ENCODE measurements around the gene S100A7A. TPM values are rescaled to one million over a fixed set of nuclear protein-coding genes. Genes with fewer than 3 reads are reported as not detected.
"Not testable (repeated sequence)": the region's sequence is repeated elsewhere in the genome, so short reads cannot be mapped to it uniquely, and the experiment has no call there.

S100A7A gene
- total and polyA plus RNA-seq, 4 donors = not detected

- ATAC-seq (ENCODE audit: insufficient read depth, low FRiP score) = no peak
- no peaks in the 10 kb centered on the region for H3K27me3 ChIP-seq (ENCODE audit: control insufficient read depth in 3 of 3, insufficient read depth in 3 of 3, low read length in 2 of 3)
- no peak for DNase-seq
- H3K4me1 ChIP-seq (ENCODE audit: control insufficient read depth in 5 of 5, insufficient read depth in 5 of 5, low read length in 5 of 5) = no peaks in the 10 kb centered on the region
- H3K9me3 ChIP-seq (ENCODE audit: control insufficient read depth in 4 of 4, insufficient read depth in 3 of 4, low read length in 3 of 4) = peaks cover 0 to 8% (median 0%) of the 10 kb centered on the region in 4 donors
- H3K36me3 ChIP-seq (ENCODE audit: control insufficient read depth in 4 of 4, insufficient read depth in 4 of 4, low read length in 4 of 4) = no peaks in the 10 kb centered on the region
- no peak overlapping the region for H3K4me3 ChIP-seq
- 66 to 81% methylated on average over 5 of the region's 5 CpGs for WGBS, 2 donors
- H3K9ac ChIP-seq (ENCODE audit: insufficient read depth in 1 of 2, low read length in 2 of 2) = no peak overlapping the region
- H3K27ac ChIP-seq (ENCODE audit: low read depth in 1 of 2, low read length in 1 of 2) = no peak overlapping the region
- TF ChIP-seq CTCF (IDR thresholded peaks at IDR 0.05; ENCODE audit: control extremely low read depth, extremely low read depth) = no peak
Observed at GRCh38 chr1:153444078-153444477, 27.8 kb downstream of the S100A7A start.

- ATAC-seq (ENCODE audit: insufficient read depth, low FRiP score) = no peak
Observed at GRCh38 chr1:153447498-153448170, 31.3 kb downstream of the S100A7A start.

GRCh38 chr1:153448851-153449250 is 32.5 kb downstream of the S100A7A start:
- H3K27ac ChIP-seq (ENCODE audit: low read depth in 1 of 2, low read length in 1 of 2); H3K9me3 ChIP-seq (ENCODE audit: control insufficient read depth in 4 of 4, insufficient read depth in 3 of 4, low read length in 3 of 4); H3K36me3 ChIP-seq (ENCODE audit: control insufficient read depth in 4 of 4, insufficient read depth in 4 of 4, low read length in 4 of 4); H3K9ac ChIP-seq (ENCODE audit: insufficient read depth in 1 of 2, low read length in 2 of 2); DNase-seq; H3K4me1 ChIP-seq (ENCODE audit: control insufficient read depth in 5 of 5, insufficient read depth in 5 of 5, low read length in 5 of 5); ATAC-seq (ENCODE audit: insufficient read depth, low FRiP score); H3K4me3 ChIP-seq; H3K27me3 ChIP-seq (ENCODE audit: control insufficient read depth in 3 of 3, insufficient read depth in 3 of 3, low read length in 2 of 3): not testable (repeated sequence)
- WGBS, 2 donors = 84 to 87% methylated on average over 4 of the region's 4 CpGs

More at GRCh38 chr1:153447498-153448170, 31.3 kb downstream of the S100A7A start:
- Histone ChIP-seq H3K4me1 (ENCODE audit: control insufficient read depth in 5 of 5, insufficient read depth in 5 of 5, low read length in 5 of 5) (no peaks in the 10 kb centered on the region), H3K9ac (ENCODE audit: insufficient read depth in 1 of 2, low read length in 2 of 2) (no peak overlapping the region), H3K9me3 (ENCODE audit: control insufficient read depth in 4 of 4, insufficient read depth in 3 of 4, low read length in 3 of 4) (peaks cover 0 to 3% (median 0%) of the 10 kb centered on the region in 4 donors), H3K4me3 (no peak overlapping the region), H3K27me3 (ENCODE audit: control insufficient read depth in 3 of 3, insufficient read depth in 3 of 3, low read length in 2 of 3) (no peaks in the 10 kb centered on the region), H3K27ac (ENCODE audit: low read depth in 1 of 2, low read length in 1 of 2) (no peak overlapping the region), H3K36me3 (ENCODE audit: control insufficient read depth in 4 of 4, insufficient read depth in 4 of 4, low read length in 4 of 4) (no peaks in the 10 kb centered on the region)
- no peak for TF ChIP-seq CTCF (IDR thresholded peaks at IDR 0.05; ENCODE audit: control extremely low read depth, extremely low read depth)
- 80 to 88% methylated on average over 1 of the region's 1 CpG for WGBS, 2 donors
- DNase-seq = no peak

- TF ChIP-seq CTCF (IDR thresholded peaks at IDR 0.05; ENCODE audit: control extremely low read depth, extremely low read depth) = no peak
- WGBS, 2 donors = 66 to 76% methylated on average over 1 of the region's 1 CpG
- Histone ChIP-seq H3K4me3 (no peak overlapping the region), H3K27ac (ENCODE audit: low read depth in 1 of 2, low read length in 1 of 2) (no peak overlapping the region), H3K9me3 (ENCODE audit: control insufficient read depth in 4 of 4, insufficient read depth in 3 of 4, low read length in 3 of 4) (peaks cover 0 to 4% (median 0%) of the 10 kb centered on the region in 4 donors), H3K27me3 (ENCODE audit: control insufficient read depth in 3 of 3, insufficient read depth in 3 of 3, low read length in 2 of 3) (no peaks in the 10 kb centered on the region), H3K9ac (ENCODE audit: insufficient read depth in 1 of 2, low read length in 2 of 2) (no peak overlapping the region), H3K36me3 (ENCODE audit: control insufficient read depth in 4 of 4, insufficient read depth in 4 of 4, low read length in 4 of 4) (no peaks in the 10 kb centered on the region), H3K4me1 (ENCODE audit: control insufficient read depth in 5 of 5, insufficient read depth in 5 of 5, low read length in 5 of 5) (no peaks in the 10 kb centered on the region)
- no peak for DNase-seq
- ATAC-seq (ENCODE audit: insufficient read depth, low FRiP score) = no peak
Observed at GRCh38 chr1:153456396-153456795, 40.1 kb downstream of the S100A7A start.

Measured in lung (tissue), 12 donors.